ENCODE data around the gene KCNK10.

Gene KCNK10

GRCh38 chr14:88228522-88229236 is 94.4 kb downstream of the KCNK10 start:
- no peak overlapping the region for H2AFZ ChIP-seq (ENCODE audit: low read length)
- H3K9me3 ChIP-seq (ENCODE audit: insufficient read depth, low read depth, low read length), result no peaks in the 10 kb centered on the region
- H3K9me2 ChIP-seq (replicated peaks; ENCODE audit: low read depth, low read length), result no peaks in the 10 kb centered on the region
- no peaks in the 10 kb centered on the region for H3F3A ChIP-seq (ENCODE audit: low read depth)
- H3K27me3 ChIP-seq (ENCODE audit: insufficient read depth, low read length, poor library complexity, severe bottlenecking), result no peaks in the 10 kb centered on the region
- no peaks in the 10 kb centered on the region for H3K79me2 ChIP-seq (ENCODE audit: insufficient read depth, low read length)
- H3K4me2 ChIP-seq (ENCODE audit: low read depth, low read length, poor library complexity, severe bottlenecking), result no peak overlapping the region
- H4K20me1 ChIP-seq (ENCODE audit: insufficient read depth, low read length, poor library complexity, severe bottlenecking), result no peaks in the 10 kb centered on the region
- H3K4me1 ChIP-seq (ENCODE audit: insufficient read depth, low read length, poor library complexity, severe bottlenecking), result no peaks in the 10 kb centered on the region
- H3K36me3 ChIP-seq (ENCODE audit: insufficient read depth, low read length), result no peaks in the 10 kb centered on the region
- H3K4me3 ChIP-seq (ENCODE audit: low read length, poor library complexity, severe bottlenecking), result no peak overlapping the region
- no peak overlapping the region for H3K9ac ChIP-seq (ENCODE audit: low read depth, low read length, poor library complexity, severe bottlenecking)
- TF ChIP-seq CTCF (conservative IDR thresholded peaks at IDR 0.05; ENCODE audit: low read length), result no peak
- TF ChIP-seq EZH2phosphoT487 (IDR thresholded peaks at IDR 0.05; ENCODE audit: borderline replicate concordance), result no peak

GRCh38 chr14:88227693-88228092 is 95.4 kb downstream of the KCNK10 start:
- Histone ChIP-seq H3K9ac (ENCODE audit: low read depth, low read length, poor library complexity, severe bottlenecking) (no peak overlapping the region), H2AFZ (ENCODE audit: low read length) (no peak overlapping the region), H3K4me3 (ENCODE audit: low read length, poor library complexity, severe bottlenecking) (no peak overlapping the region)

GRCh38 chr14:88225721-88226120 is 97.3 kb downstream of the KCNK10 start:
- no peaks in the 10 kb centered on the region for H3K9me2 ChIP-seq (replicated peaks; ENCODE audit: low read depth, low read length)
- no peaks in the 10 kb centered on the region for H3K36me3 ChIP-seq (ENCODE audit: insufficient read depth, low read length)
- TF ChIP-seq CTCF (conservative IDR thresholded peaks at IDR 0.05; ENCODE audit: low read length) (no peak), EZH2phosphoT487 (IDR thresholded peaks at IDR 0.05; ENCODE audit: borderline replicate concordance) (no peak)
- no peaks in the 10 kb centered on the region for H4K20me1 ChIP-seq (ENCODE audit: insufficient read depth, low read length, poor library complexity, severe bottlenecking)
- H3K27me3 ChIP-seq (ENCODE audit: insufficient read depth, low read length, poor library complexity, severe bottlenecking), result no peaks in the 10 kb centered on the region
- H3K9ac ChIP-seq (ENCODE audit: low read depth, low read length, poor library complexity, severe bottlenecking), result no peak overlapping the region
- H2AFZ ChIP-seq (ENCODE audit: low read length), result no peak overlapping the region
- H3K9me3 ChIP-seq (ENCODE audit: insufficient read depth, low read depth, low read length), result peaks cover 4% of the 10 kb centered on the region; the same call in 1 of the 2 replicates
- H3K4me1 ChIP-seq (ENCODE audit: insufficient read depth, low read length, poor library complexity, severe bottlenecking), result no peaks in the 10 kb centered on the region
- no peaks in the 10 kb centered on the region for H3K79me2 ChIP-seq (ENCODE audit: insufficient read depth, low read length)
- H3K4me3 ChIP-seq (ENCODE audit: low read length, poor library complexity, severe bottlenecking), result no peak overlapping the region
- H3K4me2 ChIP-seq (ENCODE audit: low read depth, low read length, poor library complexity, severe bottlenecking), result no peak overlapping the region
- H3F3A ChIP-seq (ENCODE audit: low read depth), result no peaks in the 10 kb centered on the region

More at GRCh38 chr14:88227693-88228092, 95.4 kb downstream of the KCNK10 start:
- TF ChIP-seq EZH2phosphoT487 (IDR thresholded peaks at IDR 0.05; ENCODE audit: borderline replicate concordance), result no peak
- TF ChIP-seq CTCF (conservative IDR thresholded peaks at IDR 0.05; ENCODE audit: low read length), result no peak
- no peaks in the 10 kb centered on the region for H3K9me2 ChIP-seq (replicated peaks; ENCODE audit: low read depth, low read length)
- H3K27me3 ChIP-seq (ENCODE audit: insufficient read depth, low read length, poor library complexity, severe bottlenecking), result no peaks in the 10 kb centered on the region
- H3K4me2 ChIP-seq (ENCODE audit: low read depth, low read length, poor library complexity, severe bottlenecking), result no peak overlapping the region
- no peaks in the 10 kb centered on the region for H3K36me3 ChIP-seq (ENCODE audit: insufficient read depth, low read length)
- no peaks in the 10 kb centered on the region for H3K4me1 ChIP-seq (ENCODE audit: insufficient read depth, low read length, poor library complexity, severe bottlenecking)
- H3K79me2 ChIP-seq (ENCODE audit: insufficient read depth, low read length), result no peaks in the 10 kb centered on the region
- H3K9me3 ChIP-seq (ENCODE audit: insufficient read depth, low read depth, low read length), result peaks cover 4% of the 10 kb centered on the region; the same call in 1 of the 2 replicates
- H4K20me1 ChIP-seq (ENCODE audit: insufficient read depth, low read length, poor library complexity, severe bottlenecking), result no peaks in the 10 kb centered on the region
- no peaks in the 10 kb centered on the region for H3F3A ChIP-seq (ENCODE audit: low read depth)
